ENCODE data around the gene BEST3. TPM values are rescaled to one million over a fixed set of nuclear protein-coding genes. Genes with fewer than 3 reads are reported as not detected.
"Not testable (repeated sequence)": the region's sequence is repeated elsewhere in the genome, so short reads cannot be mapped to it uniquely, and the experiment has no call there.

The BEST3 gene
- polyA plus RNA-seq, 1 donor from 2014 or later, result not detected

DNA sequence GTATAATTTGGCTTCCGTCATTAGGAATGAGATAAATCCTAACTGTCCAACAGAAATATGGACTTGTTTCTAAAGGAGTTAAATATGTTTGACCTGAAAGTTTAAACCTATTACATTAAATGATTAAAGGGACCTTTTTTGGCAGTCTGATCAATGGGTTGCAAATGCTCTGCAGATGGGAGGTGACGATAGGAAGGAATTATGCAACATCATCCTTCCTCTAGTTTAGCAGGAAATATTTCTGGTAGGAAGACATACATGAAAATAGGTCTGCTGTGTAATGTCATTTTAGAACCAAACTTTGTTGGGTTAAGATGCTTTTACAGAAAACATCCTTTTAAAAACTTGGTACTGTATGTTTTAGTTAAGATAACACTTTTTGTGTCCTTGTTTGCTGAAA lies 91.0 kb downstream of the BEST3 start:
- H3K27ac Mint-ChIP-seq, result peak overlapping the region in 1 of 3 donors; percentile 11
- no peaks in the 10 kb centered on the region for H3K9me3 Mint-ChIP-seq
- H3K27me3 Mint-ChIP-seq, result no peaks in the 10 kb centered on the region
- peaks cover 2% of the 10 kb centered on the region for H3K36me3 Mint-ChIP-seq
- H3K4me3 Mint-ChIP-seq, result no peak overlapping the region
- peaks cover 0 to 1% (median 0%) of the 10 kb centered on the region in 3 donors for H3K4me1 Mint-ChIP-seq

DNA sequence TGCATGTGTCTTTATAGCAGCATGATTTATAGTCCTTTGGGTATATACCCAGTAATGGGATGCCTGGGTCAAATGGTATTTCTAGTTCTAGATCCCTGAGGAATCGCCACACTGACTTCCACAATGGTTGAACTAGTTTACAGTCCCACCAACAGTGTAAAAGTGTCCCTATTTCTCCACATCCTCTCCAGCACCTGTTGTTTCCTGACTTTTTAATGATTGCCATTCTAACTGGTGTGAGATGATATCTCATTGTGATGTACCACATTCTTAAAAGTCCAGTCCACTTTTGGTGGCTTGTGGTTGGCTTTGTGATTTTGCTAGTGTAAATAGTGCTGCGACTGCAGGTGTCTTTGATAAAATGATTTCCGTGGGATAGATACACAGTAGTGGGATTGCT lies 94.8 kb downstream of the BEST3 start:
- not testable (repeated sequence) for H3K27me3 Mint-ChIP-seq, H3K36me3 Mint-ChIP-seq, H3K4me3 Mint-ChIP-seq, H3K9me3 Mint-ChIP-seq, H3K27ac Mint-ChIP-seq, H3K4me1 Mint-ChIP-seq

Other genes with a start within 250 kb of the BEST3 start
- gene FRS2, start 228.9 kb downstream of the BEST3 start, polyA plus RNA-seq, result 11.2 TPM
- gene CCT2, start 113.8 kb downstream of the BEST3 start, polyA plus RNA-seq, result 147 TPM
- not detected for gene LRRC10, start 88.4 kb downstream of the BEST3 start, polyA plus RNA-seq
- 27.1 TPM for gene RAB3IP, start 39.6 kb upstream of the BEST3 start, polyA plus RNA-seq
- gene MYRFL, start 125.9 kb upstream of the BEST3 start, polyA plus RNA-seq, result not detected